Ovary (tissue), 9 donors: ENCODE data around the gene RPP25. TPM values are rescaled to one million over a fixed set of nuclear protein-coding genes. Genes with fewer than 3 reads are reported as not detected.
A peak's percentile ranks its signal among the peaks of the same experiment; 100 is the strongest.
"Not testable (repeated sequence)": the region's sequence is repeated elsewhere in the genome, so short reads cannot be mapped to it uniquely, and the experiment has no call there.

Source experiments
- DNase-seq, 5 donors: peaks; one replicate each; pipeline ENCODE4 v3.0.0-alpha.2; 2019 to 2020
- H3K27ac ChIP-seq, 2 donors: fragments of 200-600 bp; one replicate each; pipeline versions ENCODE4 v1.5.1 to v1.8.0; 2019 to 2022
- H3K27me3 ChIP-seq: fragments of 200-600 bp; one replicate; pipeline ENCODE4 v1.8.0; 2022
- H3K36me3 ChIP-seq: fragments of 200-600 bp; sonication (generic); one replicate; pipeline ENCODE4 v1.5.1; 2019
- H3K4me1 ChIP-seq: one replicate; pipeline ENCODE4 v1.8.1; 2013; ENCODE audit warnings: mild to moderate bottlenecking, moderate library complexity; ENCODE audit not compliant: insufficient read depth
- H3K4me3 ChIP-seq: fragments of 200-600 bp; sonication (generic); one replicate; pipeline ENCODE4 v1.5.1; 2017
- H3K9me3 ChIP-seq, 2 donors: fragments of 200-600 bp in 1 of 2; sonication (generic) in 1 of 2; one replicate each; pipeline versions ENCODE4 v1.5.1 to v1.8.1; 2013 to 2019; ENCODE audit warnings: mild to moderate bottlenecking in 1 of 2, moderate library complexity in 1 of 2
- EP300 ChIP-seq: sonication (generic); formaldehyde crosslinking; IDR thresholded peaks from one replicate; pipeline ENCODE4 v1.6.1; 2017; ENCODE audit warnings: antibody characterized with exemption
- POLR2A ChIP-seq: fragments of 450-650 bp; IDR thresholded peaks from one replicate; pipeline ENCODE4 v1.6.1; 2017; ENCODE audit warnings: antibody characterized with exemption, mild to moderate bottlenecking, moderate library complexity
- WGBS, 3 donors: extraction: QIAGEN DNeasy Blood & Tissue Kit in 1 of 3; methylation state at CpG; one replicate each; pipeline versions ENCODE4 v1.1.5 to v1.1.7; 2013 to 2017; 5-methylcytosine and 5-hydroxymethylcytosine counted together
- intact Hi-C, 4 donors: fragments of 100-400 bp; cut with DNase I; formaldehyde crosslinking; loops; one replicate each; pipeline versions ENCODE4 v1.11.0 to v1.15.1; 2022 to 2023
- polyA plus RNA-seq, 2 donors: library from polyadenylated mRNA; stranded (reverse); fragments of 200-250 nt in 1 of 2; fragments of 350-450 nt in 1 of 2; fragmentation: Illumina TruSeq in 1 of 2; extraction: RNeasy Lipid Tissue Mini Kit (QIAGEN cat#74804) in 1 of 2; gene quantifications; one replicate each; pipeline ENCODE4 v1.2.3, GENCODE V29; 2013 to 2014
- total RNA-seq, 7 donors: library from RNA; depleted of rRNA in 2 of 7; stranded (reverse); fragments of >200 nt in 2 of 7; fragmentation: NEBNext Ultra II Directional in 3 of 7; extraction: Animal tissue kit (Norgen Biotek cat#: 25700) in 3 of 7; gene quantifications; one replicate each; pipeline versions ENCODE4 v1.1.0 to v1.2.4, GENCODE V29; 2016 to 2023
- TF ChIP-seq, protein P1 (sequence below), 3 donors: fragments of 450-650 bp in 2 of 3; fragments of 200-600 bp in 1 of 3; IDR thresholded peaks; one replicate each; pipeline versions ENCODE4 v1.5.1 to v1.8.0; 2016 to 2022; ENCODE audit warnings: antibody characterized with exemption in 3 of 3, mild to moderate bottlenecking in 1 of 3
- donor health status: DM: no; HTN: no; CAD: no; lungs with moderate emphysema.
- donor health status: DM: no; HTN: no; CAD: no.
- donor health status: Bipolar disorder and iron deficiency.
- donor health status: DM: yes; HTN: yes; CAD: no.
- donor health status: DM: no; HTN: no; CAD: no.
- donor health status: DM: yes; HTN: yes; CAD: no.

RPP25 gene
- total and polyA plus RNA-seq, 9 donors: 13.6 to 41.2 (median 28.1) TPM

DNA sequence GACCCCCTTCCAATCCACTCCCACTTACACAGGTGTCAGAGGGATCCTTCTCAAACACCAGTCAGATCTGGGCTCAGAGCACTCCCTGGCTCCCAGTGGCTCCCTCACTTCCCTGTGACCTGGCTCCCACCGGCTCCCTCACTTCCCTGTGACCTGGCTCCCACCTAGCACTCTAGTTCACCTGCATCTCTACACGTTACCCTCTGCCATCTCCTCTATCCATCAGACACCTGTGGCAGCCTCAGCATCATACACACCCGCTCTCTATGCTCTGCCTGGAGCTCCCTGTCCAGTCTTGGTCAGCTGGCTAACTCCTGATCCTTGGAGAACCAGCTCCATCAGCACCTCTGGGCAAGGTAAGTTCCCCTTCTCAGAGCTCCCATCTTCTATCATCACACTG lies 5.6 kb downstream of the RPP25 start:
- Histone ChIP-seq H3K4me1 (peaks cover 2% of the 10 kb centered on the region), H3K27ac (no peak overlapping the region), H3K36me3 (no peaks in the 10 kb centered on the region), H3K4me3 (no peak overlapping the region), H3K9me3 (no peaks in the 10 kb centered on the region), H3K27me3 (no peaks in the 10 kb centered on the region)
- no peak for TF ChIP-seq POLR2A
- TF ChIP-seq EP300: no peak
- TF ChIP-seq, protein P1, sequence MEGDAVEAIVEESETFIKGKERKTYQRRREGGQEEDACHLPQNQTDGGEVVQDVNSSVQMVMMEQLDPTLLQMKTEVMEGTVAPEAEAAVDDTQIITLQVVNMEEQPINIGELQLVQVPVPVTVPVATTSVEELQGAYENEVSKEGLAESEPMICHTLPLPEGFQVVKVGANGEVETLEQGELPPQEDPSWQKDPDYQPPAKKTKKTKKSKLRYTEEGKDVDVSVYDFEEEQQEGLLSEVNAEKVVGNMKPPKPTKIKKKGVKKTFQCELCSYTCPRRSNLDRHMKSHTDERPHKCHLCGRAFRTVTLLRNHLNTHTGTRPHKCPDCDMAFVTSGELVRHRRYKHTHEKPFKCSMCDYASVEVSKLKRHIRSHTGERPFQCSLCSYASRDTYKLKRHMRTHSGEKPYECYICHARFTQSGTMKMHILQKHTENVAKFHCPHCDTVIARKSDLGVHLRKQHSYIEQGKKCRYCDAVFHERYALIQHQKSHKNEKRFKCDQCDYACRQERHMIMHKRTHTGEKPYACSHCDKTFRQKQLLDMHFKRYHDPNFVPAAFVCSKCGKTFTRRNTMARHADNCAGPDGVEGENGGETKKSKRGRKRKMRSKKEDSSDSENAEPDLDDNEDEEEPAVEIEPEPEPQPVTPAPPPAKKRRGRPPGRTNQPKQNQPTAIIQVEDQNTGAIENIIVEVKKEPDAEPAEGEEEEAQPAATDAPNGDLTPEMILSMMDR (IDR thresholded peaks at IDR 0.05): no peak
- 56 to 69% (median 57%) methylated on average over 3 of the region's 3 CpGs for WGBS, 3 donors
- no peak for DNase-seq
- intact Hi-C loops: loop anchor here (5.0 to 10.0 kb wide), 5 partner anchors 169 to 569 kb away; partner anchors contain the start of genes C15orf39 (in 1 of the 4) and CSK (in 1 of the 4)

DNA sequence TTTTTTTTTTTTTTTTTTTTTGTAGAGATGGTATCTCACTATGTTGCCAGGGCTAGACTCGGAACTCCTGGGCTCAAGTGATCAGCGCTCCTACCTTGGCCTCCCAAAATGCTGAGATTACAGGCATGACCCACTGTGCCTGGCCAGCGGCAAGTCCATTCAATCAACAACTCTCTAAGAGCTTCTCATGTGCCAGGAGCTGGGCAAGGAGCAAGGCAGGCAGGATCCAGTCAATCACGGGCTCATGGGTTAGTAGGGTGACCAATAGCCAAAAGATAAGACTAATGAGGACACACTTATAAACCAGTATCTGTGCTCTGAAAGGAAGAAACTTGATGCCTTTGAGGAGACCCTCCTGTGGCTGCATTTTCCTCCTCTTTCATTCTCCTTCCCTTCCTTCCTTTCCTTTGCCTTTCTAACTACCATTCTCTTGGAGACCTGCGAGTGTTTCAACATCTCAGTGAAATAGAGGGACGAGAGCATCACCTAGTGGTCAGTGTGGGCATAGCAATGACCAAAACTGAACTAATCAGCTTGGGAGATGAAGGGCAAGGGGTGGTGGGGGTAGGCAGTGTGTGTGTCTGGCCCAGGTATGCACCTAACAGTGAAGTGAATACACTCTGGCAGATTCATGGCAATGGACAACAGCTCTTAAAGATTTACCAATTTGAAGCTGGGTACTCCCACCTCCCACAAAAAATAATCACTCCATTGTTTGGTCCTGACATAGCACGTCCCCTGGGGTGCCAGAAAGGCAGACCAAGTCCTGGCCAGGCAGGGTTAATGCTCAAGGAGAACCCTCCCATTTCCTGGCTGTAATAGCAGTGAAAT lies 6.3 kb downstream of the RPP25 start:
- peak; percentile 60 to 87 (median 74) for DNase-seq
- Histone ChIP-seq H3K4me1 (peaks cover 2% of the 10 kb centered on the region), H3K27me3 (no peaks in the 10 kb centered on the region), H3K9me3 (no peaks in the 10 kb centered on the region), H3K27ac (no peak overlapping the region), H3K4me3 (no peak overlapping the region), H3K36me3 (no peaks in the 10 kb centered on the region)
- 39 to 48% (median 44%) methylated on average over 7 of the region's 7 CpGs for WGBS, 3 donors
- intact Hi-C loops: loop anchor here (5.0 to 10.0 kb wide), 5 partner anchors 168 to 568 kb away; partner anchors contain the start of genes C15orf39 (in 1 of the 4) and CSK (in 1 of the 4)
- TF ChIP-seq, protein P1 (IDR thresholded peaks at IDR 0.05): peak; percentile 93 to 98 (median 98)
- TF ChIP-seq POLR2A: no peak

DNA sequence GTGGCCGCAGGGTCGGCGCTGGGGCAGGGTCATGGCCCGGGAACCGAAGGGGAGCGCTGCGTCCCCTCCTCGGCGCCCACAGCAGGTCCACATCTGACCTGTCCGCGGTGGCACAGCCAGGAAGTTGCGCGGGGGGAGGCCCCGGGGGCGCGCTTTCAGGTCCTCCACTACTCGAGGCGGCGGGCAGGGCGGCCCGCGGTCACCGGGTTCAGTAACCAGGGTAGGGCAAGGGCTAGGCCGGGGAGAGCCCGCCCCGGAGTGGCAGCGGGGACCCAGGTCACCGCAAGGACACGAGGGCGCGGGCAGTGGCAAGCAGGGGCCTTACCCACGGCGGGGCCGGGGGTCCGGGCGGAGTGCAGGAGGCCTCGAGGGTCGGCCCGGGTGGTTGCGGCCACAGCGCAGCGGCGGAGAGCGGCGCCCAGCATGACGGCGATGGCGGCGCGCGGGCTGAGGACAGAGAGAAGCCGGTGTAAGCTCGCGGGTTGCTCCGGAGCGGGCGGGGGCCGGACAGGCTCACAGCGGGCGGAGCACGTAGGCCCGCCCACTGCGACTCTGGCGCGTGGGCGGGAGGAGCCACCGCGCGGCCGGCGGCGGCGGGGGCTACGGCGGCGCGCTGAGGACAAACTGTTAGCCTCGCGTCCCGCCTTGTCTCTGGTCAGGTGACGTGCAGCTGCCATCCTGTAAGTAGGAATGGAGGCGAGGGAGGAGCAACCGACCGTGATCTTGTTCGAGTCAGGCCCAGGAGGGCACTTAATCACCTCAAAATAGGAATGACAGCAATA lies 18.8 kb downstream of the RPP25 start, which contains the start of gene COX5A:
Gene COX5A, minus strand, starts transcription at position 484 of the 782 bp plus-strand sequence. Its CDS starts 59 bp downstream, at position 425.
- intact Hi-C loops: no loop called here
- DNase-seq: peak; percentile 90 to 95 (median 93)
- 0 to 1% (median 0%) methylated on average over 46 to 85 of the region's 85 CpGs for WGBS, 3 donors
- Histone ChIP-seq H3K27ac (peak within 1 kb of the TSS; percentile 73 to 74), H3K36me3 (no peaks in the 10 kb centered on the region), H3K9me3 (no peaks in the 10 kb centered on the region), H3K4me1 (peaks cover 2% of the 10 kb centered on the region), H3K4me3 (peak within 1 kb of the TSS; percentile 95), H3K27me3 (no peaks in the 10 kb centered on the region)
- TF ChIP-seq POLR2A: peak; percentile 51
- TF ChIP-seq, protein P1 (IDR thresholded peaks at IDR 0.05): peak in 2 of 3 donors; percentile 19 to 24
- no peak for TF ChIP-seq EP300

DNA sequence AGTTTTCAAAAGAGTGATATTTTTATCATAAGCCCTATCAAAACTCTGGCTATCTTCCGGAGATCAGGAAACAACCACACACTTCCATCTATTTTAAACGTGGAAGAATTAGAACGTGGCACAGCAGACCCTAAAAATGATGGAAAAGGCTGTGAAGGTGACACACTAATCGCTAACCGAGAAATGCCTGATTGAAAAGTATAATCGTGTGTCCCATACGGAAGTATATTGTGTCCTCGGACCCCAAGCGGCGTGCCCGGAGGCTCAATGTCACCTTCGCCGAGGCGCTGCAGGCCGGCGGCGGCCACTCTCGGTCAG lies 19.3 kb downstream of the RPP25 start:
- WGBS, 3 donors: 0% methylated on average over 18 of the region's 18 CpGs
- H3K27me3 ChIP-seq: no peaks in the 10 kb centered on the region
- intact Hi-C loops: no loop called here
- no peak for TF ChIP-seq POLR2A
- TF ChIP-seq EP300: no peak
- TF ChIP-seq, protein P1 (IDR thresholded peaks at IDR 0.05): no peak
- peak overlapping the region; percentile 95 for H3K4me3 ChIP-seq
- H3K27ac ChIP-seq: peak overlapping the region; percentile 73 to 74
- H3K4me1 ChIP-seq: peaks cover 2% of the 10 kb centered on the region
- H3K9me3 ChIP-seq: no peaks in the 10 kb centered on the region
- peak in 1 of 5 donors; percentile 32 for DNase-seq
- no peaks in the 10 kb centered on the region for H3K36me3 ChIP-seq

DNA sequence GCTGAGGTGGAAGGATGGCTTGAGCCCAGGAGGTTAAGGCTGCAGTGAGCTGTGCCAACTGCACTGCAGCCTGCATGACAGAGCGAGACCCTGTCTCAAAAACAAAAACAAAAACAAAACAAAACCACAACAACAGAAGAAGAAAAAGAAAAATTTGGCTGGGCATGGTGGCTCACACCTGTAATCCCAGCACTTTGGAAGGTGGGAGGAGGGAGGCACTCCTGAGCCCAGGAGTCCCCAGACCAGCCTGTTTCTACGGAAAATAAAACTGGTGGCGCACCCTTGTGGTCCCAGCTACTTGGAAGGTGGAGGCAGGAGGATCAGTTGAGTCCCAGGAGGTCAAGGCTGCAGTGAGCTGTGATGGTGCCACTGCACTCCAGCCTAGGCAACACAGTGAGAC lies 21.4 kb downstream of the RPP25 start:
- 77 to 86% (median 82%) methylated on average over 3 of the region's 3 CpGs for WGBS, 3 donors
- H3K27ac ChIP-seq, H3K4me3 ChIP-seq, H3K36me3 ChIP-seq, H3K4me1 ChIP-seq, DNase-seq, H3K9me3 ChIP-seq, intact Hi-C loops, H3K27me3 ChIP-seq: not testable (repeated sequence)
